Right ventricle myocardium superior (tissue), 1 donor: ENCODE measurements around the gene VWA8. TPM values are rescaled to one million over a fixed set of nuclear protein-coding genes. Genes with fewer than 3 reads are reported as not detected.
"Not testable (repeated sequence)": the region's sequence is repeated elsewhere in the genome, so short reads cannot be mapped to it uniquely, and the experiment has no call there.

Experiments used
- ATAC-seq: fragments of 200-7000 bp; cut with Tn5 transposase; one replicate; pipeline ENCODE4 v1.9.1; 2020; ENCODE audit warnings: mild to moderate bottlenecking; ENCODE audit not compliant: poor library complexity
- DNase-seq: peaks from one replicate; pipeline ENCODE4 v3.0.0-alpha.2; 2020
- intact Hi-C: fragments of 100-400 bp; cut with DNase I; formaldehyde crosslinking; loops from one replicate; pipeline ENCODE4 v1.11.2; 2022
- total RNA-seq: library from RNA; stranded (reverse); fragmentation: NEBNext Ultra II Directional; extraction: Animal tissue kit (Norgen Biotek cat#: 25700); gene quantifications from one replicate; pipeline ENCODE4 v1.2.1, GENCODE V29; 2021
- donor health status: DM: no; HTN: yes; CAD: no; lungs with severe emphysema.

Gene VWA8
- total RNA-seq, 1 donor from 2014 or later: 40.3 TPM

- DNase-seq (no peak), ATAC-seq (no peak)
- intact Hi-C loops: no loop called here
Measured at GRCh38 chr13:41934994-41935393, 25.9 kb downstream of the VWA8 start.

GRCh38 chr13:41934120-41934519 is 26.8 kb downstream of the VWA8 start:
- no peak for ATAC-seq

GRCh38 chr13:41931337-41931736 is 29.6 kb downstream of the VWA8 start:
- DNase-seq (no peak), ATAC-seq (no peak)
- intact Hi-C loops: no loop called here

More at GRCh38 chr13:41934120-41934519, 26.8 kb downstream of the VWA8 start:
- intact Hi-C loops: no loop called here
- no peak for DNase-seq

GRCh38 chr13:41930154-41930553 is 30.8 kb downstream of the VWA8 start:
- DNase-seq (no peak), ATAC-seq (no peak)
- intact Hi-C loops: no loop called here

GRCh38 chr13:41928323-41928722 is 32.6 kb downstream of the VWA8 start:
- ATAC-seq (no peak), DNase-seq (no peak)
- intact Hi-C loops: no loop called here

- no peak for DNase-seq
- intact Hi-C loops: no loop called here
- ATAC-seq: no peak
Measured at GRCh38 chr13:41925014-41925413, 35.9 kb downstream of the VWA8 start.

- intact Hi-C loops, ATAC-seq, DNase-seq: not testable (repeated sequence)
Measured at GRCh38 chr13:41922894-41923293, 38.0 kb downstream of the VWA8 start.

- DNase-seq (no peak), ATAC-seq (peak; percentile 13)
- intact Hi-C loops: no loop called here
Measured at GRCh38 chr13:41919741-41920487, 41.0 kb downstream of the VWA8 start.

GRCh38 chr13:41919031-41919740 is 41.7 kb downstream of the VWA8 start:
- intact Hi-C loops: no loop called here
- DNase-seq: no peak
- peak; percentile 64 for ATAC-seq

- intact Hi-C loops: no loop called here
- ATAC-seq (peak; percentile 8), DNase-seq (no peak)
Measured at GRCh38 chr13:41917641-41918040, 43.3 kb downstream of the VWA8 start.

- intact Hi-C loops: no loop called here
- no peak for DNase-seq
- peak; percentile 40 for ATAC-seq
Measured at GRCh38 chr13:41916173-41916954, 44.5 kb downstream of the VWA8 start.

- ATAC-seq (no peak), DNase-seq (no peak)
Measured at GRCh38 chr13:41915081-41915480, 45.8 kb downstream of the VWA8 start.

GRCh38 chr13:41914552-41914951 is 46.4 kb downstream of the VWA8 start:
- intact Hi-C loops: no loop called here
- DNase-seq: no peak
- ATAC-seq: no peak

More at GRCh38 chr13:41915081-41915480, 45.8 kb downstream of the VWA8 start:
- intact Hi-C loops: no loop called here

- DNase-seq: no peak
- no peak for ATAC-seq
- intact Hi-C loops: no loop called here
Measured at GRCh38 chr13:41909506-41909905, 51.4 kb downstream of the VWA8 start.

GRCh38 chr13:41905600-41906254 is 55.2 kb downstream of the VWA8 start:
- no peak for ATAC-seq
- DNase-seq: no peak
- intact Hi-C loops: no loop called here

- DNase-seq (no peak), ATAC-seq (no peak)
- intact Hi-C loops: no loop called here
Measured at GRCh38 chr13:41900918-41901317, 60.0 kb downstream of the VWA8 start.

GRCh38 chr13:41898411-41898810 is 62.5 kb downstream of the VWA8 start:
- DNase-seq, ATAC-seq, intact Hi-C loops: not testable (repeated sequence)

- no peak for ATAC-seq
- intact Hi-C loops: no loop called here
- DNase-seq: no peak
Measured at GRCh38 chr13:41897126-41897525, 63.8 kb downstream of the VWA8 start.

- ATAC-seq: no peak
Measured at GRCh38 chr13:41895478-41895877, 65.4 kb downstream of the VWA8 start.

More at GRCh38 chr13:41895478-41895877, 65.4 kb downstream of the VWA8 start:
- intact Hi-C loops: no loop called here
- no peak for DNase-seq
